SK-N-SH treated with all-trans-retinoic acid at 6 μM for 48 hours (cell line): ENCODE data around the gene LCMT1.

ENCODE experiments used
- CREB5 ChIP-seq: fragments of 250-450 bp; sonication (Bioruptor Pico); IDR thresholded peaks from 2 replicates; pipeline ENCODE4 v1.5.1; 2020; ENCODE audit warnings: low read depth, mild to moderate bottlenecking, moderate library complexity
- CSRNP3 ChIP-seq: fragments of 250-450 bp; sonication (Bioruptor Pico); IDR thresholded peaks from 2 replicates; pipeline ENCODE4 v1.5.1; 2021; ENCODE audit warnings: mild to moderate bottlenecking, moderate library complexity
- ISL1 ChIP-seq: fragments of 250-450 bp; sonication (Bioruptor Pico); IDR thresholded peaks from 2 replicates; pipeline ENCODE4 v2.1.2; 2022; ENCODE audit warnings: mild to moderate bottlenecking, moderate library complexity
- PATZ1 ChIP-seq: fragments of 250-450 bp; sonication (Bioruptor Pico); IDR thresholded peaks from 2 replicates; pipeline ENCODE4 v1.8.0; 2020; ENCODE audit warnings: mild to moderate bottlenecking, moderate library complexity, borderline replicate concordance
- POU6F1 ChIP-seq: fragments of 250-450 bp; sonication (Bioruptor Pico); IDR thresholded peaks from 2 replicates; pipeline ENCODE4 v1.8.0; 2021; ENCODE audit warnings: low read depth, mild to moderate bottlenecking, moderate library complexity, borderline replicate concordance
- RARB ChIP-seq: fragments of 250-450 bp; sonication (Bioruptor Pico); IDR thresholded peaks from 2 replicates; pipeline ENCODE4 v1.8.0; 2021; ENCODE audit warnings: mild to moderate bottlenecking, moderate library complexity
- TCF4 ChIP-seq: fragments of 250-450 bp; sonication (Bioruptor Pico); IDR thresholded peaks from 2 replicates; pipeline ENCODE4 v1.8.0; 2021; ENCODE audit warnings: mild to moderate bottlenecking, moderate library complexity, borderline replicate concordance
- ZFP3 ChIP-seq: fragments of 250-450 bp; sonication (Bioruptor Pico); IDR thresholded peaks from 2 replicates; pipeline ENCODE4 v1.5.0; 2020; ENCODE audit warnings: mild to moderate bottlenecking, moderate library complexity
- ZNF565 ChIP-seq: fragments of 450-650 bp; formaldehyde crosslinking; conservative IDR thresholded peaks from 2 replicates; pipeline ENCODE4 v1.5.0; 2020; ENCODE audit warnings: low read depth, mild to moderate bottlenecking, moderate library complexity
- ZNF8 ChIP-seq: fragments of 450-650 bp; formaldehyde crosslinking; IDR thresholded peaks from 2 replicates; pipeline ENCODE4 v1.5.0; 2020; ENCODE audit warnings: mild to moderate bottlenecking, moderate library complexity

- TF ChIP-seq PATZ1 (CRISPR knock-in tag) = no peak
- no peak for TF ChIP-seq ZNF565
- TF ChIP-seq RARB (CRISPR knock-in tag) = no peak
- no peak for TF ChIP-seq ZFP3 (CRISPR knock-in tag)
- TF ChIP-seq ZNF8 (CRISPR knock-in tag) = no peak
- no peak for TF ChIP-seq CSRNP3
- TF ChIP-seq POU6F1 (CRISPR knock-in tag) = no peak
- TF ChIP-seq TCF4 (CRISPR knock-in tag) = no peak
- TF ChIP-seq ISL1 (CRISPR knock-in tag) = no peak
- TF ChIP-seq CREB5 (CRISPR knock-in tag) = no peak
Measured at GRCh38 chr16:25079637-25080378, 31.7 kb upstream of the LCMT1 start.
